ENCODE data around the gene NKX2-8.

DNA sequence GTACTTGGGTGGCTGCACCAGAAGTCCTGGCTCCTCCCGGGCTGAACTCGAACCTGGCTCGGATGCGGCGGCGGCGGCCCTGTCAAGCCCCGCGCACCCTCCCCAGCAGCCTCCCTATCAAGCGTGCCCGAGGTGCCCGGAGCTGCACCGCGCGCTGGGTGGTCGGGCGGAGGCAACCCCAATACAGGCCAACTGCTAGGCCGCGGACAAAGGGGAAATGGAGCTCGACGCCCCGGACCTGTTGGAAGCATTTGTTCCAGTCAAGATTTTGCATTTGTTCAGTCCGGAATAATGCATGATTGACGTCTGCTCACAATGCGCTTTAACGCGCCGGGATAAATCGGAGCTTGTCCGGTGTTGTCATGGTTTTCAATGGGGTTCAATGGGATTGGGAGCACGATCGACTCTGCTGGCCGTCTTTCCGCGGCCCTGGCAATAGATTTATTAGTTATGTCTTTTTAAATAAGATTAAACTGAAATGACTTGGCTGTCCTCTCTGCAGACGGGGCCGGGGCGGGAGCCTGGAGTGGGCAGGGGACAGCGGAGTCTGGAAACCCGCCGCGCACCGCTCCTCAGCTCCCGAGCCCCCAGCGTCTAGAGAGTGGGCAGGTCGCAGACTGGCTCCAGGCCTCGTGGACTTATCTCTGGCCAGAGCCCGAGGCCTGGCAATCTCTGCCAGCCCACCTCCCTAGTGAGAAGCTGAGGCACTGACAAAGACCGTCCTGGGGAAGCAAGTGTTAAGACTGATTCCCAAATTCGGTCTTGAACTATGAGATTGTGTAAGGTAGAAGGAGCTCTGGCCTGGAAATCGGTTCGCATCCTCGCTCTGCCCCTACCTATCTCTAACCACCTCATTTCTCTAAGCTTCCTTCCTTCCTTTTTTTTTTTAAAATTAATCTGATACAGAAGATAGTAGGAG lies 1.7 kb upstream of the NKX2-8 start:
- TF ChIP-seq CTCF (conservative IDR thresholded peaks at IDR 0.05) (no peak), ZFX (IDR thresholded peaks at IDR 0.05) (no peak)

All from C4-2B (cell line).